Measurements from ENCODE around the gene ELN.

Gene ELN

GRCh38 chr7:74069790-74070618 is 42.0 kb downstream of the ELN start:
- H3K4me3 ChIP-seq (ENCODE audit: low read length), result no peak overlapping the region
- H3K9me3 ChIP-seq (ENCODE audit: control insufficient read depth, low read length), result no peaks in the 10 kb centered on the region
- DNase-seq (ENCODE audit: low read depth), result no peak
- H3K4me1 ChIP-seq (ENCODE audit: control insufficient read depth, insufficient read depth, low read length), result no peaks in the 10 kb centered on the region
- H3K27me3 ChIP-seq (replicated peaks; ENCODE audit: control insufficient read depth, insufficient read depth, low read length), result no peaks in the 10 kb centered on the region
- peaks cover 14% of the 10 kb centered on the region for H3K36me3 ChIP-seq (ENCODE audit: control insufficient read depth, insufficient read depth, low read length, severe bottlenecking)
- no peak overlapping the region for H3K9ac ChIP-seq (ENCODE audit: low read length)

GRCh38 chr7:74070619-74070921 is 42.6 kb downstream of the ELN start:
- Histone ChIP-seq H3K9ac (ENCODE audit: low read length) (no peak overlapping the region), H3K4me1 (ENCODE audit: control insufficient read depth, insufficient read depth, low read length) (no peaks in the 10 kb centered on the region), H3K9me3 (ENCODE audit: control insufficient read depth, low read length) (no peaks in the 10 kb centered on the region), H3K36me3 (ENCODE audit: control insufficient read depth, insufficient read depth, low read length, severe bottlenecking) (peaks cover 12% of the 10 kb centered on the region), H3K4me3 (ENCODE audit: low read length) (no peak overlapping the region), H3K27me3 (replicated peaks; ENCODE audit: control insufficient read depth, insufficient read depth, low read length) (no peaks in the 10 kb centered on the region)
- no peak for DNase-seq (ENCODE audit: low read depth)

GRCh38 chr7:74071121-74071520 is 43.1 kb downstream of the ELN start:
- Histone ChIP-seq H3K36me3 (ENCODE audit: control insufficient read depth, insufficient read depth, low read length, severe bottlenecking) (peaks cover 7% of the 10 kb centered on the region), H3K4me1 (ENCODE audit: control insufficient read depth, insufficient read depth, low read length) (no peaks in the 10 kb centered on the region), H3K9ac (ENCODE audit: low read length) (no peak overlapping the region), H3K9me3 (ENCODE audit: control insufficient read depth, low read length) (no peaks in the 10 kb centered on the region), H3K27me3 (replicated peaks; ENCODE audit: control insufficient read depth, insufficient read depth, low read length) (no peaks in the 10 kb centered on the region), H3K4me3 (ENCODE audit: low read length) (no peak overlapping the region)
- no peak for DNase-seq (ENCODE audit: low read depth)

GRCh38 chr7:74074770-74075169 is 46.8 kb downstream of the ELN start:
- no peak overlapping the region for H3K9ac ChIP-seq (ENCODE audit: low read length)

DNA sequence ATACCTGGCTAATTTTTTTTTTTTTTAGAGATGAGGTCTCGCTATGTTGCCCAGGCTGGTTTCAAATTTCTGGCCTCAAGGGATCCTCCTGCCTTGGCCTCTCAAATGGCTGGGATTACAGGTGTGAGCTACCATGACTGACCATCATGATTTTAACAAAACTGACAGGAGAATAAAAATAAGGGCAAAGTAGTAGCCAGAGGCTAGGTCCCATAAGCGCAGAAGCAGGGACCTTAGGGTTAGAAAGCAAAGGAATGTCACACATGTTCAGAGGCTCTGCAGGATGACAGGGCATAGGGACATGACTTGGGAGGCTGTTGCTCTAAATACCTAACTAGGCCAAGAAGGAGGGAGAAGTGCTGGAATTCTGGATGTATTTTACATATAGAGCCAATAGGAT is 50.5 kb downstream of the ELN start:
- Histone ChIP-seq H3K4me1 (ENCODE audit: control insufficient read depth, insufficient read depth, low read length) (peaks cover 18% of the 10 kb centered on the region), H3K9me3 (ENCODE audit: control insufficient read depth, low read length) (no peaks in the 10 kb centered on the region), H3K27me3 (replicated peaks; ENCODE audit: control insufficient read depth, insufficient read depth, low read length) (no peaks in the 10 kb centered on the region), H3K9ac (ENCODE audit: low read length) (no peak overlapping the region), H3K4me3 (ENCODE audit: low read length) (no peak overlapping the region), H3K36me3 (ENCODE audit: control insufficient read depth, insufficient read depth, low read length, severe bottlenecking) (no peaks in the 10 kb centered on the region)
- DNase-seq (ENCODE audit: low read depth), result no peak

More at GRCh38 chr7:74074770-74075169, 46.8 kb downstream of the ELN start:
- no peak overlapping the region for H3K4me3 ChIP-seq (ENCODE audit: low read length)
- no peak for DNase-seq (ENCODE audit: low read depth)
- H3K36me3 ChIP-seq (ENCODE audit: control insufficient read depth, insufficient read depth, low read length, severe bottlenecking), result no peaks in the 10 kb centered on the region
- H3K27me3 ChIP-seq (replicated peaks; ENCODE audit: control insufficient read depth, insufficient read depth, low read length), result no peaks in the 10 kb centered on the region
- peaks cover 11% of the 10 kb centered on the region for H3K4me1 ChIP-seq (ENCODE audit: control insufficient read depth, insufficient read depth, low read length)
- no peaks in the 10 kb centered on the region for H3K9me3 ChIP-seq (ENCODE audit: control insufficient read depth, low read length)

DNA sequence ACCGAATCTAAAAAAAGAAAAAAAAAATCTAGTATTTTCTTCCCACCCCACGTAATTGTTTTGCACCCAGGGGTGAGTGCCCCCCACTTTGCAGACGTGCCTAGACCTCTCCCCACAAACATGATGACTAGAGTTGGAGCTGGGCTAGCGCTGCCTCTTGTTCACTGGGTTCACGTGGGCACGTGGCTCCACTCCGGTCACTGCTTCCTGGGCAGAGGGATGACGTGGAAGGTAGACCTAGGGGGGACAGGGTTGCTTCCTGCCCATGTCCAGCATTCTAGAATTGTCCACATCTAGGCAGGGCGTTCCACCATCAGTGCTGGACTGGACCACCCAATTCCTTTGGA is 54.8 kb downstream of the ELN start:
- Histone ChIP-seq H3K4me3 (ENCODE audit: low read length) (no peak overlapping the region), H3K9me3 (ENCODE audit: control insufficient read depth, low read length) (no peaks in the 10 kb centered on the region), H3K36me3 (ENCODE audit: control insufficient read depth, insufficient read depth, low read length, severe bottlenecking) (no peaks in the 10 kb centered on the region), H3K4me1 (ENCODE audit: control insufficient read depth, insufficient read depth, low read length) (peaks cover 30% of the 10 kb centered on the region), H3K27me3 (replicated peaks; ENCODE audit: control insufficient read depth, insufficient read depth, low read length) (no peaks in the 10 kb centered on the region), H3K9ac (ENCODE audit: low read length) (peak overlapping the region; percentile 72)
- no peak for DNase-seq (ENCODE audit: low read depth)

GRCh38 chr7:74083117-74083876 is 55.3 kb downstream of the ELN start, which contains the start of gene LIMK1:
Gene LIMK1, plus strand, starts transcription at chr7:74083804. Its CDS starts 187 bp downstream, at chr7:74083991.
- DNase-seq (ENCODE audit: low read depth), result peak; percentile 94
- H3K9me3 ChIP-seq (ENCODE audit: control insufficient read depth, low read length), result no peaks in the 10 kb centered on the region
- H3K9ac ChIP-seq (ENCODE audit: low read length), result peak within 1 kb of the TSS; percentile 88
- H3K36me3 ChIP-seq (ENCODE audit: control insufficient read depth, insufficient read depth, low read length, severe bottlenecking), result peaks cover 3% of the 10 kb centered on the region
- H3K4me3 ChIP-seq (ENCODE audit: low read length), result peak within 1 kb of the TSS; percentile 84
- H3K27me3 ChIP-seq (replicated peaks; ENCODE audit: control insufficient read depth, insufficient read depth, low read length), result no peaks in the 10 kb centered on the region
- H3K4me1 ChIP-seq (ENCODE audit: control insufficient read depth, insufficient read depth, low read length), result peaks cover 30% of the 10 kb centered on the region

- Histone ChIP-seq H3K4me3 (ENCODE audit: low read length) (peak overlapping the region; percentile 84), H3K9me3 (ENCODE audit: control insufficient read depth, low read length) (no peaks in the 10 kb centered on the region), H3K4me1 (ENCODE audit: control insufficient read depth, insufficient read depth, low read length) (peaks cover 22% of the 10 kb centered on the region), H3K36me3 (ENCODE audit: control insufficient read depth, insufficient read depth, low read length, severe bottlenecking) (peaks cover 8% of the 10 kb centered on the region), H3K27me3 (replicated peaks; ENCODE audit: control insufficient read depth, insufficient read depth, low read length) (no peaks in the 10 kb centered on the region), H3K9ac (ENCODE audit: low read length) (peak overlapping the region; percentile 88)
- peak; percentile 85 for DNase-seq (ENCODE audit: low read depth)
Observed at GRCh38 chr7:74083928-74084721, 56.2 kb downstream of the ELN start.

DNA sequence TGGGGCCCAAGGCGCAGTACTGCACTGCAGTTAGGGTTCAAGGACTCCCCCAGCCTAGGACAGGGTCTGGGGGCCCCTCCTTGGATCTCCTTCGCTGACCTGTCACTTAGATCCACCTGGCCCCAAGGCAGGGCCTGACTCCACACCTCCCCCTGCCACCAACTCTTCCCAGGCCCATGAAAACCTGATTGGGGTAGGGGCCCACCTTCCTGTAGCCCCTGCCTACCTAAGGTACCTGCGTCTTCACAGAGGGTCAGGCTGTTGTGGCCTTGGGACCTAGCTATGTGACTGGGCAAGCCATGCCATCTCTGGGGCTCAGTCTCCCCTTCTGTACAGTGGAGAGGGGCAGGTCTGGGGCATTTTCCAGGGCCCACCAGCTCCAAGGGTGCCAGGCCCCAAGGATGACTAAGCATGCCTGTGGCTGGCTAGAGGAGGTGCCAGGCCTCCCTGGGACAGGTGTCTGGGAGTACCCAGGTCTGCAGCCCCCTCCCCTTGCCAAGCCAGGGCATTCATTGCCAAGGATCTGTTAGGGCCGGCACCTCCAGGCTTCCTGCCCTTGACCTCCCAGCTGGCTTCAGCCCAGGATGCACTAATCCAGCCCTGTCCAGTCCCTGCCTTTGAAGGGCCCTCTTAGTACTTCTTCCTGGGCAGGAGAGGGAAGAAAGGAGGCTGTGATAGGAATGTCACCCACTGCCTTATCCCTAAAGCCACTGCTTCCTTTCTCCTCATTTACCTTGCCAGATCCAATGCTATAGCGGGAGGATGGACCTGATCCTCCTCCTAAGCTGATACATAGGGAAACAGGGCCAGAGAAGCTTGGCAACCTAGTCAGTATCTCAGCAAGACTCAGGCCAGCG is 57.0 kb downstream of the ELN start:
- peaks cover 17% of the 10 kb centered on the region for H3K4me1 ChIP-seq (ENCODE audit: control insufficient read depth, insufficient read depth, low read length)
- no peaks in the 10 kb centered on the region for H3K9me3 ChIP-seq (ENCODE audit: control insufficient read depth, low read length)
- H3K36me3 ChIP-seq (ENCODE audit: control insufficient read depth, insufficient read depth, low read length, severe bottlenecking), result peaks cover 10% of the 10 kb centered on the region
- H3K4me3 ChIP-seq (ENCODE audit: low read length), result peak overlapping the region; percentile 84
- no peak for DNase-seq (ENCODE audit: low read depth)
- peak overlapping the region; percentile 88 for H3K9ac ChIP-seq (ENCODE audit: low read length)
- H3K27me3 ChIP-seq (replicated peaks; ENCODE audit: control insufficient read depth, insufficient read depth, low read length), result no peaks in the 10 kb centered on the region

DNA sequence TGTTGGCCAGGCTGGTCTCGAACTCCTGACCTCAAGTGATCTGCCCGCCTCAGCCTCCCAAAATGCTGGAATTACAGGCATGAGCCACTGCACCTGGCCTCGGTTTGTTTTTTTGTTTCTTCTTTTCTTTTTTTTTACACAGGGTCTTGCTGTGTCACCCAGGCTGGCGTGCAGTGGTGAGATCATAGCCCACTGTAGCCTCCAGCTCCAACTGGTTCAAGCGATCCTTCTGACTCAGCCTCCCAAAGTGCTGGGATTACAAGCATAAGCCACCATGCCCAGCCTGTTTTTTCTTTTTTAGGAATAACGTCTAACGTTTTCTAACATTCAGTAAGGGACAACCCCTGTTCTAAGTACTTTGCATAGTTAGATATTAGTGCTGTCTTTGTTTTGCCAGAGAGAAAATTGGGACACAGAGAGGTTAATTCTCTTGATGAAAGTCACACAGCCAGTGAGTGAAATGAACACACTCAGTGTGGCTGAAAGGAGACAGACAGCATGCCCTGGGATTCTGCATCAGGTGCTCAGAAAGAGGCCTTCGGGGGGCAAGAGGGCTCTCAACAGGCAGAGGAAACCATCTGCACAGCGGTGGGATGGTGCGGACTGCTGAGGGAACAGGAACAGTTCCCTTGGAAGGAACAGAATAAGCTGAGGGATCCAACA is 59.9 kb downstream of the ELN start:
- Histone ChIP-seq H3K4me3 (ENCODE audit: low read length) (no peak overlapping the region), H3K27me3 (replicated peaks; ENCODE audit: control insufficient read depth, insufficient read depth, low read length) (no peaks in the 10 kb centered on the region), H3K9me3 (ENCODE audit: control insufficient read depth, low read length) (no peaks in the 10 kb centered on the region), H3K9ac (ENCODE audit: low read length) (no peak overlapping the region), H3K36me3 (ENCODE audit: control insufficient read depth, insufficient read depth, low read length, severe bottlenecking) (peaks cover 10% of the 10 kb centered on the region), H3K4me1 (ENCODE audit: control insufficient read depth, insufficient read depth, low read length) (peaks cover 22% of the 10 kb centered on the region)
- DNase-seq (ENCODE audit: low read depth), result no peak

All from adipocyte (in vitro differentiated cells).